ES-I3 (cell line): ENCODE results near the gene GPR153.
A peak's percentile ranks its signal among the peaks of the same experiment; 100 is the strongest.

Experiments used
- H3K36me3 ChIP-seq: 2 replicates; pipeline ENCODE4 v1.6.1; 2013; ENCODE audit warnings: mild to moderate bottlenecking, low read length, control low read depth, moderate library complexity; ENCODE audit not compliant: insufficient read depth
- H3K4me1 ChIP-seq: 2 replicates; pipeline ENCODE4 v1.6.1; 2013; ENCODE audit warnings: mild to moderate bottlenecking, control low read depth, low read length; ENCODE audit not compliant: insufficient read depth
- H3K9ac ChIP-seq: 2 replicates; pipeline ENCODE4 v1.6.1; 2013; ENCODE audit warnings: low read depth, mild to moderate bottlenecking, low read length, moderate library complexity
- H3K9me3 ChIP-seq: 2 replicates; pipeline ENCODE4 v1.6.1; 2013; ENCODE audit warnings: mild to moderate bottlenecking, low read length, moderate library complexity; ENCODE audit not compliant: control insufficient read depth, insufficient read depth

The GPR153 gene

GRCh38 chr1:6269720-6270400 is 9.0 kb upstream of the GPR153 start:
- peaks cover 18% of the 10 kb centered on the region for H3K4me1 ChIP-seq

GRCh38 chr1:6269296-6269695 is 8.4 kb upstream of the GPR153 start:
- Histone ChIP-seq H3K9me3 (no peaks in the 10 kb centered on the region), H3K4me1 (peaks cover 18% of the 10 kb centered on the region), H3K9ac (no peak overlapping the region), H3K36me3 (0 out of 2 replicates have a peak, but pooled peaks cover 4% of the 10 kb centered on the region)

More at GRCh38 chr1:6269720-6270400, 9.0 kb upstream of the GPR153 start:
- 0 out of 2 replicates have a peak, but pooled peaks cover 4% of the 10 kb centered on the region for H3K36me3 ChIP-seq
- H3K9me3 ChIP-seq, result no peaks in the 10 kb centered on the region
- H3K9ac ChIP-seq, result no peak overlapping the region

GRCh38 chr1:6268415-6268814 is 7.5 kb upstream of the GPR153 start:
- Histone ChIP-seq H3K36me3 (0 out of 2 replicates have a peak, but pooled peaks cover 4% of the 10 kb centered on the region), H3K9me3 (no peaks in the 10 kb centered on the region), H3K9ac (no peak overlapping the region), H3K4me1 (peaks cover 10% of the 10 kb centered on the region)

- no peak overlapping the region for H3K9ac ChIP-seq
- H3K4me1 ChIP-seq, result peaks cover 6% of the 10 kb centered on the region; the same call in 1 of the 2 replicates
- H3K9me3 ChIP-seq, result no peaks in the 10 kb centered on the region
- H3K36me3 ChIP-seq, result 0 out of 2 replicates have a peak, but pooled peaks cover 4% of the 10 kb centered on the region
Observed at GRCh38 chr1:6267686-6268322, 6.9 kb upstream of the GPR153 start.

- H3K9me3 ChIP-seq, result no peaks in the 10 kb centered on the region
- H3K36me3 ChIP-seq, result 0 out of 2 replicates have a peak, but pooled peaks cover 4% of the 10 kb centered on the region
- H3K9ac ChIP-seq, result no peak overlapping the region
- H3K4me1 ChIP-seq, result peaks cover 3% of the 10 kb centered on the region; the same call in 1 of the 2 replicates
Observed at GRCh38 chr1:6266641-6267040, 5.7 kb upstream of the GPR153 start.

GRCh38 chr1:6265151-6265550 is 4.3 kb upstream of the GPR153 start:
- H3K4me1 ChIP-seq, result peaks cover 3% of the 10 kb centered on the region; the same call in 1 of the 2 replicates
- no peak overlapping the region for H3K9ac ChIP-seq
- H3K36me3 ChIP-seq, result no peaks in the 10 kb centered on the region

GRCh38 chr1:6263716-6264115 is 2.8 kb upstream of the GPR153 start:
- Histone ChIP-seq H3K36me3 (no peaks in the 10 kb centered on the region), H3K4me1 (peaks cover 6% of the 10 kb centered on the region; the same call in 1 of the 2 replicates), H3K9me3 (no peaks in the 10 kb centered on the region), H3K9ac (no peak overlapping the region)

More at GRCh38 chr1:6265151-6265550, 4.3 kb upstream of the GPR153 start:
- no peaks in the 10 kb centered on the region for H3K9me3 ChIP-seq

- Histone ChIP-seq H3K9ac (no peak overlapping the region), H3K9me3 (no peaks in the 10 kb centered on the region), H3K36me3 (no peaks in the 10 kb centered on the region), H3K4me1 (peaks cover 6% of the 10 kb centered on the region; the same call in 1 of the 2 replicates)
Observed at GRCh38 chr1:6262555-6263420, 1.9 kb upstream of the GPR153 start.

GRCh38 chr1:6261615-6261995 is 707 bp upstream of the GPR153 start:
- Histone ChIP-seq H3K9me3 (no peaks in the 10 kb centered on the region), H3K4me1 (peaks cover 6% of the 10 kb centered on the region; the same call in 1 of the 2 replicates), H3K9ac (peak overlapping the region; percentile 46; the same call in 1 of the 2 replicates), H3K36me3 (no peaks in the 10 kb centered on the region)

GRCh38 chr1:6260433-6260934 is 414 bp downstream of the GPR153 start:
- Histone ChIP-seq H3K4me1 (peaks cover 6% of the 10 kb centered on the region; the same call in 1 of the 2 replicates), H3K9me3 (no peaks in the 10 kb centered on the region), H3K9ac (peak overlapping the region; percentile 72), H3K36me3 (no peaks in the 10 kb centered on the region)

- no peaks in the 10 kb centered on the region for H3K9me3 ChIP-seq
- no peaks in the 10 kb centered on the region for H3K36me3 ChIP-seq
- peak overlapping the region; percentile 72; the same call in 1 of the 2 replicates for H3K9ac ChIP-seq
- H3K4me1 ChIP-seq, result peaks cover 6% of the 10 kb centered on the region; the same call in 1 of the 2 replicates
Observed at GRCh38 chr1:6259491-6260362, 1.2 kb downstream of the GPR153 start.

- Histone ChIP-seq H3K9ac (no peak overlapping the region), H3K36me3 (no peaks in the 10 kb centered on the region), H3K4me1 (peaks cover 6% of the 10 kb centered on the region; the same call in 1 of the 2 replicates), H3K9me3 (no peaks in the 10 kb centered on the region)
Observed at GRCh38 chr1:6258675-6259074, 2.2 kb downstream of the GPR153 start.

- Histone ChIP-seq H3K9ac (no peak overlapping the region), H3K4me1 (peaks cover 6% of the 10 kb centered on the region; the same call in 1 of the 2 replicates)
Observed at GRCh38 chr1:6257541-6258069, 3.3 kb downstream of the GPR153 start.

More at GRCh38 chr1:6257541-6258069, 3.3 kb downstream of the GPR153 start:
- Histone ChIP-seq H3K36me3 (no peaks in the 10 kb centered on the region), H3K9me3 (no peaks in the 10 kb centered on the region)
